GM23248 (cell line): ENCODE measurements around the gene ACYP1. TPM values are rescaled to one million over a fixed set of nuclear protein-coding genes. Genes with fewer than 3 reads are reported as not detected.
A peak's percentile ranks its signal among the peaks of the same experiment; 100 is the strongest.

ENCODE experiments used
- DNase-seq: peaks from one replicate; pipeline ENCODE4 v3.0.0-alpha.2; 2015
- H2AFZ ChIP-seq: fragments of 200-600 bp; sonication (generic); 2 replicates; pipeline ENCODE4 v1.6.1; 2016; ENCODE audit warnings: antibody characterized with exemption
- H3F3A ChIP-seq: fragments of 200-600 bp; sonication (generic); 2 replicates; pipeline ENCODE4 v1.6.1; 2016; ENCODE audit warnings: mild to moderate bottlenecking, antibody characterized with exemption, mixed run types; ENCODE audit not compliant: insufficient read depth
- H3K27ac ChIP-seq: fragments of 200-600 bp; sonication (generic); 2 replicates; pipeline ENCODE4 v1.5.1; 2016; ENCODE audit warnings: mild to moderate bottlenecking
- H3K27me3 ChIP-seq: fragments of 200-600 bp; sonication (generic); replicated peaks from 2 replicates; pipeline ENCODE4 v1.6.1; 2016; ENCODE audit warnings: mild to moderate bottlenecking; ENCODE audit not compliant: insufficient read depth
- H3K36me3 ChIP-seq: fragments of 200-600 bp; sonication (generic); 2 replicates; pipeline ENCODE4 v1.6.1; 2016; ENCODE audit warnings: low read depth, mild to moderate bottlenecking
- H3K4me1 ChIP-seq: fragments of 200-600 bp; sonication (generic); 2 replicates; pipeline ENCODE4 v1.6.1; 2016; ENCODE audit warnings: mild to moderate bottlenecking; ENCODE audit not compliant: insufficient read depth
- H3K4me2 ChIP-seq: fragments of 200-600 bp; sonication (generic); one replicate; pipeline ENCODE4 v1.6.1; 2016; ENCODE audit warnings: mild to moderate bottlenecking; ENCODE audit not compliant: unreplicated experiment
- H3K4me3 ChIP-seq: fragments of 200-600 bp; sonication (generic); 2 replicates; pipeline ENCODE4 v1.5.1; 2016; ENCODE audit warnings: mild to moderate bottlenecking
- H3K79me2 ChIP-seq: fragments of 200-600 bp; sonication (generic); 2 replicates; pipeline ENCODE4 v1.6.1; 2016; ENCODE audit warnings: mild to moderate bottlenecking; ENCODE audit not compliant: insufficient read depth
- H3K9ac ChIP-seq: fragments of 200-600 bp; sonication (generic); 2 replicates; pipeline ENCODE4 v1.6.1; 2016; ENCODE audit warnings: mild to moderate bottlenecking
- H3K9me2 ChIP-seq: fragments of 200-600 bp; sonication (generic); 2 replicates; pipeline ENCODE4 v1.6.1; 2016; ENCODE audit warnings: mixed run types, mild to moderate bottlenecking, moderate library complexity; ENCODE audit not compliant: insufficient read depth
- H3K9me3 ChIP-seq: fragments of 200-600 bp; sonication (generic); one replicate; pipeline ENCODE4 v1.6.1; 2017; ENCODE audit warnings: low read depth
- H4K20me1 ChIP-seq: fragments of 200-600 bp; sonication (generic); 2 replicates; pipeline ENCODE4 v1.6.0; 2016; ENCODE audit not compliant: insufficient read depth
- EZH2 ChIP-seq: fragments of 200-600 bp; sonication (generic); IDR thresholded peaks from 2 replicates; pipeline ENCODE4 v1.6.1; 2018; ENCODE audit warnings: antibody characterized with exemption, mild to moderate bottlenecking; ENCODE audit not compliant: insufficient read depth, poor library complexity, severe bottlenecking
- EZH2phosphoT487 ChIP-seq: fragments of 200-600 bp; sonication (generic); IDR thresholded peaks from 2 replicates; pipeline ENCODE4 v1.6.1; 2018; ENCODE audit warnings: antibody characterized with exemption, moderate library complexity, mild to moderate bottlenecking, low read depth; ENCODE audit not compliant: insufficient read depth
- WGBS, 2 experiments: methylation state at CpG; one replicate each; pipeline ENCODE4 v1.1.6; 2015 to 2017; ENCODE audit warnings: low lambda C conversion rate in 2 of 2, low coverage in 1 of 2; ENCODE audit errors: missing lambda C conversion rate in 2 of 2; 5-methylcytosine and 5-hydroxymethylcytosine counted together
- in situ Hi-C: fragments of 300-500 bp; cut with MboI; formaldehyde crosslinking; loops from 2 replicates; pipeline ENCODE4 v1.15.0; 2020
- polyA plus RNA-seq: library from polyadenylated mRNA; unstranded; fragments of >200 nt; fragmentation: Nextera tagmentation; extraction: Ambion mirVana; gene quantifications from 2 replicates; pipeline ENCODE4 v1.2.1, GENCODE V29; 2016
- total RNA-seq: library from RNA; depleted of rRNA; stranded (reverse); fragments of >200 nt; shearing (Covaris generic); gene quantifications from 2 replicates; pipeline ENCODE4 v1.2.3, GENCODE V29; 2014; rRNA removed

Gene ACYP1
- total RNA-seq (5.7 and 7.3 TPM in 2 replicates), polyA plus RNA-seq (18.0 and 19.3 TPM in 2 replicates)

DNA sequence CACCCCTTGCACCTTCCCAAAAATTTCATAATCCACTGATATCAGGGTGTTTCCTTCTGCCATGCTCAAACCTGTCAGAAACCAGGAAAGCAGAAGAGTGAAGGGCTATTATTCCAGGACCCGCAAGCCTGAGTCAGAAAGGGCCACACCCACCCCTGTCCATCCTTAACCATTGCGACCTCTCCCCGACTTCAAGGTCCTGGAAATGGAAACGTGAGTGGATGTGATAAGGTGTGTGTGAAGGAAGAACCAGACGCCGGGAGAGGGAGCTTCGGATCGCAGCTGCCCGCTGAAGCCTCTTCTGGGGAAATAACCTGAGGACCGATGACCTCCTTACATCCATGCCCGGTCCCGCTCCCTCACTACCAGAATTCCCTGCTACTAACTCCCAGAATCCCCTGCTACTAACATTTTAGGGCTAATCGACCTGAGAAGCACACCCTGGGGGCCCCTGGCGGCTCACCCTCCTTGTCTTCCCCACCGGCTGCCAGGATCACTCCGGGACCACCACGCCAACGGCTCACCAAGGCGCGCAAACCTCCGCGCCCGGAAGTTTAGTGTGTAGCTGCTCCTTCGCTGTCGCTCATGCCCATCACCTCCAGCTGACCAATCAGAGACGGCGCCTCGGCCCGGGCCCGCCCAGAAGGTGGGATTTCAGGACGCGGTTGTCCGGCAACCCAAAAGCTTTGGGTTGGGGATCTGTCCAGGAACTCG, at the start of gene ACYP1:
TSS of gene ACYP1 (minus strand) at position 534 of the 714 bp plus-strand sequence. CDS start at position 63, 471 bp downstream.
- WGBS, 2 experiments = 0 to 1% methylated on average over 34 of the region's 34 CpGs
- Histone ChIP-seq H3K9me2 (no peaks in the 10 kb centered on the region), H3K9ac (peak within 1 kb of the TSS; percentile 78), H3K27ac (no peak within 1 kb of the TSS; the same call in 1 of the 2 replicates), H3F3A (peaks cover 22% of the 10 kb centered on the region), H3K79me2 (peaks cover 26% of the 10 kb centered on the region), H3K4me2 (peak within 1 kb of the TSS; percentile 97), H3K9me3 (no peaks in the 10 kb centered on the region), H3K4me1 (peaks cover 16% of the 10 kb centered on the region), H4K20me1 (no peaks in the 10 kb centered on the region), H2AFZ (peak within 1 kb of the TSS; percentile 96), H3K4me3 (peak within 1 kb of the TSS; percentile 98), H3K27me3 (no peaks in the 10 kb centered on the region), H3K36me3 (0 out of 2 replicates have a peak, but pooled peaks cover 7% of the 10 kb centered on the region)
- DNase-seq = peak; percentile 91
- in situ Hi-C loops = no loop called here
- no peak for TF ChIP-seq EZH2phosphoT487
- TF ChIP-seq EZH2 = no peak

DNA sequence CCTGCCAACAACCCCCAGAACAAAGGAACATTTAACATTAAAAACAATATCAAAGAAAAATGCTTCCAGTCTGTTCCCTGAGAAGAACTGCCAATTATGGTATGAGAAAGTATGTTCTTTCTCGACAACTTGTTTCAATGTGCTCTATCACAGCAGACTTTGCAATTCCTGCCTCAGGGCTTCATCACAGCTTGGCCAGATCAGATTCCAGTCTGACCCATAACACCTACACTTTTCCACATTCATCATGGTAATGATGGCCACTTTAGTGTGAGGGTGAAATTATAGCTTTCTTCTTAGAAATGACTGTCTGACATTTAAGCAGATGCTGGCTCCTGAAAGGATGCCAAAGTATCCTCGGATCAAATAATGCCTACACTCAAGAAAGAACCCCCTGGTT, 46.1 kb upstream of the ACYP1 start:
- in situ Hi-C loops = no loop called here
- no peaks in the 10 kb centered on the region for H3F3A ChIP-seq

DNA sequence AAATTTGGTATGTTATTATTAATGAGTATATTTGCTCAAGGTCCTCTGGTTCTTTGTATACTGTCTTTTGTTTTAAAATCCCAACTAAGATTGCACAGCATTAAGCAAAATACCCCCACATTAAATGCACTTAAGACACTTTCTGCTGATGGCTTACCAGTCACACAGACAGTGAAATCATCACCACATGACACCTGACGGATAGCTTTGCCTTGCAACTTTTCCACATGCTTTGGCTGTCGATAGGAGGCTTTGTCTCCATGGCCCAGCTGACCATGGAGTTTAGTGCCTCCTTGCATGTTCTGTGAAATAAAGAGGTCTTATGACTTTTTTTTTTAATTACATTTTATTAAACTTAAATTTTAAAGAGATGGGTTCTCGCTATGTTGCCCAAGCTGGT, 43.4 kb upstream of the ACYP1 start:
- in situ Hi-C loops = no loop called here

More for the DNA sequence above, 46.1 kb upstream of the ACYP1 start:
- no peak overlapping the region for H3K9ac ChIP-seq
- H3K36me3 ChIP-seq = peaks cover 78% of the 10 kb centered on the region
- no peaks in the 10 kb centered on the region for H3K27me3 ChIP-seq
- WGBS, 2 experiments = 95 to 98% methylated on average over 2 of the region's 2 CpGs
- no peaks in the 10 kb centered on the region for H3K79me2 ChIP-seq
- no peak overlapping the region for H2AFZ ChIP-seq
- no peak for DNase-seq
- TF ChIP-seq EZH2 = no peak
- TF ChIP-seq EZH2phosphoT487 = no peak
- no peak overlapping the region for H3K4me2 ChIP-seq
- no peak overlapping the region for H3K4me3 ChIP-seq
- H3K4me1 ChIP-seq = no peaks in the 10 kb centered on the region
- H3K9me2 ChIP-seq = no peaks in the 10 kb centered on the region
- no peaks in the 10 kb centered on the region for H4K20me1 ChIP-seq
- H3K9me3 ChIP-seq = no peaks in the 10 kb centered on the region
- H3K27ac ChIP-seq = no peak overlapping the region

DNA sequence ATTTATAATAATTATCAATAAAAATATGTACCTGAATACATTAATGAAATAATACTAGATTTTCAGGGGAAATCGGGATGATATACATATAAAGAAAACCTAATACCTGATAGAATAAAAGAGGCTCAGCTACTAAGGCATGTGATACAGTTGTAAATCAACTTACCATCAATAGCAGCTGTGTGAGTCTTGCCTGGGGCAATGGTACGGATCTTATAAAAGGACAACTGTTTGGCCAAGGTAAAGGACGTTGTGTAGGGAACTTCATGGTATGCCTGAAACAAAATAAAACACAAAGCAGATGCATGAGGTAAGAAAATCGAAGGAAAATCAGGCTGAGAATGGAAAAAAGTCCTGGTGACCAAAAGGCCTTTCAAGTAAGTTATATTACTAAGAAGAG, 37.7 kb upstream of the ACYP1 start:
- DNase-seq = no peak
- no peaks in the 10 kb centered on the region for H3K27me3 ChIP-seq
- no peaks in the 10 kb centered on the region for H3K4me1 ChIP-seq
- H4K20me1 ChIP-seq = no peaks in the 10 kb centered on the region
- H3K36me3 ChIP-seq = peaks cover 40% of the 10 kb centered on the region
- no peaks in the 10 kb centered on the region for H3K79me2 ChIP-seq
- H2AFZ ChIP-seq = no peak overlapping the region
- in situ Hi-C loops = no loop called here
- H3K9ac ChIP-seq = no peak overlapping the region
- H3F3A ChIP-seq = no peaks in the 10 kb centered on the region; the same call in 1 of the 2 replicates
- 88% methylated on average over 4 of the region's 4 CpGs for WGBS, 2 experiments
- no peak for TF ChIP-seq EZH2phosphoT487
- TF ChIP-seq EZH2 = no peak
- H3K9me3 ChIP-seq = no peaks in the 10 kb centered on the region
- no peaks in the 10 kb centered on the region for H3K9me2 ChIP-seq
- H3K27ac ChIP-seq = no peak overlapping the region
- H3K4me2 ChIP-seq = no peak overlapping the region
- H3K4me3 ChIP-seq = no peak overlapping the region

More for the DNA sequence above, 43.4 kb upstream of the ACYP1 start:
- no peaks in the 10 kb centered on the region for H3K27me3 ChIP-seq
- no peaks in the 10 kb centered on the region for H3F3A ChIP-seq
- no peak overlapping the region for H3K4me3 ChIP-seq
- H3K4me1 ChIP-seq = no peaks in the 10 kb centered on the region
- H3K9me2 ChIP-seq = no peaks in the 10 kb centered on the region
- DNase-seq = no peak
- H3K4me2 ChIP-seq = no peak overlapping the region
- H3K9ac ChIP-seq = no peak overlapping the region
- no peak overlapping the region for H3K27ac ChIP-seq
- H3K9me3 ChIP-seq = no peaks in the 10 kb centered on the region
- no peak for TF ChIP-seq EZH2
- no peak for TF ChIP-seq EZH2phosphoT487
- H2AFZ ChIP-seq = no peak overlapping the region
- no peaks in the 10 kb centered on the region for H4K20me1 ChIP-seq
- H3K36me3 ChIP-seq = peaks cover 67% of the 10 kb centered on the region
- H3K79me2 ChIP-seq = no peaks in the 10 kb centered on the region
- WGBS, 2 experiments = 79 to 83% methylated on average over 3 of the region's 3 CpGs
